Suprapubic skin (tissue), 4 donors: ENCODE data around the gene DEFB113.

Experiments
- CTCF ChIP-seq, 2 donors: fragments of 200-600 bp in 1 of 2; fragments of 450-650 bp in 1 of 2; sonication (generic) in 1 of 2; IDR thresholded peaks; one replicate each; pipeline ENCODE4 v1.5.1; 2016 to 2019; ENCODE audit warnings: antibody characterized with exemption in 2 of 2, mild to moderate bottlenecking in 1 of 2, moderate library complexity in 1 of 2
- POLR2A ChIP-seq, 2 donors: fragments of 450-650 bp; IDR thresholded peaks; one replicate each; pipeline ENCODE4 v1.6.1; 2017; ENCODE audit warnings: antibody characterized with exemption in 2 of 2, mild to moderate bottlenecking in 2 of 2, moderate library complexity in 2 of 2
- POLR2AphosphoS5 ChIP-seq, 3 donors: sonication (generic); formaldehyde crosslinking; IDR thresholded peaks; one replicate each; pipeline ENCODE4 v1.6.1; 2017; ENCODE audit warnings: antibody characterized with exemption in 3 of 3

DNA sequence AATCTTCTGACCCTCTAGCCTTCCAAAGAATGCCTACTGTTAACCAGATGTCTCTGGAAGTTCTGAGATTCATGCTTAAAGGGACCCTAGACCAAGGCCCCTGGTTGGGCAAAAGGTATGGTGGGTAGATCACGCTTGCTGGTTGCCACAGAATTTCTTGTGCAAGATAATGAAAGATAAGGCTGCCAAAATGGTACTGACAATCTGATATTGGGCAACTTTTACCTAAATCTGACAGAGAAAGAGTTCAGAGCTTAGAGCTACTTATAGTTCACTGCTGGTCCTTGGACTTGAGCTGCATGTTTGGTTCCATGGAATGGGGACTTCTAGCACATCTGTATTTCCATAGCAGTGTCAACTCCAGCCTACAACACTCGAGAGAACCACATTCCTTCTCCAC lies 17.5 kb downstream of the DEFB113 start:
- TF ChIP-seq POLR2A (IDR thresholded peaks at IDR 0.05) (no peak), CTCF (IDR thresholded peaks at IDR 0.05) (no peak), POLR2AphosphoS5 (IDR thresholded peaks at IDR 0.05) (no peak)
